ENCODE results near the gene PTPRN2. TPM values are rescaled to one million over a fixed set of nuclear protein-coding genes. Genes with fewer than 3 reads are reported as not detected.

Gene PTPRN2
- total and polyA plus RNA-seq, 2 donors = 1.7 to 1.9 TPM

- Histone ChIP-seq H3K27ac (ENCODE audit: low read depth in 1 of 2, low read length in 1 of 2) (no peak overlapping the region), H3K36me3 (ENCODE audit: control insufficient read depth in 2 of 2, insufficient read depth in 2 of 2, low read length in 1 of 2) (no peaks in the 10 kb centered on the region), H3K9me3 (ENCODE audit: control insufficient read depth in 2 of 2, insufficient read depth in 1 of 2, low read length in 1 of 2) (peaks cover 13 to 50% of the 10 kb centered on the region in 2 donors), H3K4me1 (ENCODE audit: control insufficient read depth in 2 of 2, insufficient read depth in 2 of 2, low read length in 2 of 2) (no peaks in the 10 kb centered on the region), H3K27me3 (ENCODE audit: control insufficient read depth in 2 of 2, insufficient read depth in 1 of 2, low read length in 1 of 2) (no peaks in the 10 kb centered on the region), H3K4me3 (ENCODE audit: low read length in 2 of 2) (no peak overlapping the region)
- WGBS = 85% methylated on average over 34 of the region's 34 CpGs
- no peak for DNase-seq (ENCODE audit: low read depth in 6 of 9, low spot score in 9 of 9)
Observed at GRCh38 chr7:158252837-158253669, 334.6 kb downstream of the PTPRN2 start.

- no peak for DNase-seq (ENCODE audit: low read depth in 6 of 9, low spot score in 9 of 9)
- Histone ChIP-seq H3K4me3 (ENCODE audit: low read length in 2 of 2) (no peak overlapping the region), H3K27ac (ENCODE audit: low read depth in 1 of 2, low read length in 1 of 2) (no peak overlapping the region), H3K9me3 (ENCODE audit: control insufficient read depth in 2 of 2, insufficient read depth in 1 of 2, low read length in 1 of 2) (peaks cover 12 to 50% of the 10 kb centered on the region in 2 donors), H3K36me3 (ENCODE audit: control insufficient read depth in 2 of 2, insufficient read depth in 2 of 2, low read length in 1 of 2) (no peaks in the 10 kb centered on the region), H3K4me1 (ENCODE audit: control insufficient read depth in 2 of 2, insufficient read depth in 2 of 2, low read length in 2 of 2) (no peaks in the 10 kb centered on the region), H3K27me3 (ENCODE audit: control insufficient read depth in 2 of 2, insufficient read depth in 1 of 2, low read length in 1 of 2) (no peaks in the 10 kb centered on the region)
- WGBS = 91% methylated on average over 23 of the region's 23 CpGs
Observed at GRCh38 chr7:158252081-158252836, 335.4 kb downstream of the PTPRN2 start.

GRCh38 chr7:158251061-158251965 is 336.3 kb downstream of the PTPRN2 start:
- 88% methylated on average over 18 of the region's 18 CpGs for WGBS
- Histone ChIP-seq H3K9me3 (ENCODE audit: control insufficient read depth in 2 of 2, insufficient read depth in 1 of 2, low read length in 1 of 2) (peaks cover 12 to 54% of the 10 kb centered on the region in 2 donors), H3K27me3 (ENCODE audit: control insufficient read depth in 2 of 2, insufficient read depth in 1 of 2, low read length in 1 of 2) (no peaks in the 10 kb centered on the region), H3K27ac (ENCODE audit: low read depth in 1 of 2, low read length in 1 of 2) (no peak overlapping the region), H3K36me3 (ENCODE audit: control insufficient read depth in 2 of 2, insufficient read depth in 2 of 2, low read length in 1 of 2) (no peaks in the 10 kb centered on the region), H3K4me3 (ENCODE audit: low read length in 2 of 2) (no peak overlapping the region), H3K4me1 (ENCODE audit: control insufficient read depth in 2 of 2, insufficient read depth in 2 of 2, low read length in 2 of 2) (no peaks in the 10 kb centered on the region)
- DNase-seq (ENCODE audit: low read depth in 6 of 9, low spot score in 9 of 9) = no peak

- Histone ChIP-seq H3K27me3 (ENCODE audit: control insufficient read depth in 2 of 2, insufficient read depth in 1 of 2, low read length in 1 of 2) (no peaks in the 10 kb centered on the region), H3K4me3 (ENCODE audit: low read length in 2 of 2) (no peak overlapping the region), H3K9me3 (ENCODE audit: control insufficient read depth in 2 of 2, insufficient read depth in 1 of 2, low read length in 1 of 2) (peaks cover 13 to 53% of the 10 kb centered on the region in 2 donors), H3K27ac (ENCODE audit: low read depth in 1 of 2, low read length in 1 of 2) (no peak overlapping the region), H3K4me1 (ENCODE audit: control insufficient read depth in 2 of 2, insufficient read depth in 2 of 2, low read length in 2 of 2) (no peaks in the 10 kb centered on the region), H3K36me3 (ENCODE audit: control insufficient read depth in 2 of 2, insufficient read depth in 2 of 2, low read length in 1 of 2) (no peaks in the 10 kb centered on the region)
- DNase-seq (ENCODE audit: low read depth in 6 of 9, low spot score in 9 of 9) = no peak
- 89% methylated on average over 9 of the region's 9 CpGs for WGBS
Observed at GRCh38 chr7:158249692-158250091, 337.9 kb downstream of the PTPRN2 start.

GRCh38 chr7:158248816-158249215 is 338.8 kb downstream of the PTPRN2 start:
- Histone ChIP-seq H3K36me3 (ENCODE audit: control insufficient read depth in 2 of 2, insufficient read depth in 2 of 2, low read length in 1 of 2) (no peaks in the 10 kb centered on the region), H3K27ac (ENCODE audit: low read depth in 1 of 2, low read length in 1 of 2) (no peak overlapping the region), H3K9me3 (ENCODE audit: control insufficient read depth in 2 of 2, insufficient read depth in 1 of 2, low read length in 1 of 2) (peaks cover 13 to 57% of the 10 kb centered on the region in 2 donors), H3K4me1 (ENCODE audit: control insufficient read depth in 2 of 2, insufficient read depth in 2 of 2, low read length in 2 of 2) (no peaks in the 10 kb centered on the region), H3K27me3 (ENCODE audit: control insufficient read depth in 2 of 2, insufficient read depth in 1 of 2, low read length in 1 of 2) (no peaks in the 10 kb centered on the region), H3K4me3 (ENCODE audit: low read length in 2 of 2) (no peak overlapping the region)
- 88% methylated on average over 10 of the region's 10 CpGs for WGBS
- DNase-seq (ENCODE audit: low read depth in 6 of 9, low spot score in 9 of 9) = no peak

- no peak overlapping the region for H3K27ac ChIP-seq (ENCODE audit: low read depth in 1 of 2, low read length in 1 of 2)
- H3K36me3 ChIP-seq (ENCODE audit: control insufficient read depth in 2 of 2, insufficient read depth in 2 of 2, low read length in 1 of 2) = no peaks in the 10 kb centered on the region
- no peaks in the 10 kb centered on the region for H3K4me1 ChIP-seq (ENCODE audit: control insufficient read depth in 2 of 2, insufficient read depth in 2 of 2, low read length in 2 of 2)
- DNase-seq (ENCODE audit: low read depth in 6 of 9, low spot score in 9 of 9) = no peak
- peaks cover 12 to 53% of the 10 kb centered on the region in 2 donors for H3K9me3 ChIP-seq (ENCODE audit: control insufficient read depth in 2 of 2, insufficient read depth in 1 of 2, low read length in 1 of 2)
- 91% methylated on average over 14 of the region's 14 CpGs for WGBS
- H3K27me3 ChIP-seq (ENCODE audit: control insufficient read depth in 2 of 2, insufficient read depth in 1 of 2, low read length in 1 of 2) = no peaks in the 10 kb centered on the region
- H3K4me3 ChIP-seq (ENCODE audit: low read length in 2 of 2) = no peak overlapping the region
Observed at GRCh38 chr7:158247758-158248487, 339.7 kb downstream of the PTPRN2 start.

GRCh38 chr7:158246960-158247673 is 340.5 kb downstream of the PTPRN2 start:
- Histone ChIP-seq H3K27me3 (ENCODE audit: control insufficient read depth in 2 of 2, insufficient read depth in 1 of 2, low read length in 1 of 2) (no peaks in the 10 kb centered on the region), H3K4me1 (ENCODE audit: control insufficient read depth in 2 of 2, insufficient read depth in 2 of 2, low read length in 2 of 2) (no peaks in the 10 kb centered on the region), H3K4me3 (ENCODE audit: low read length in 2 of 2) (no peak overlapping the region), H3K27ac (ENCODE audit: low read depth in 1 of 2, low read length in 1 of 2) (no peak overlapping the region), H3K9me3 (ENCODE audit: control insufficient read depth in 2 of 2, insufficient read depth in 1 of 2, low read length in 1 of 2) (peaks cover 10 to 45% of the 10 kb centered on the region in 2 donors), H3K36me3 (ENCODE audit: control insufficient read depth in 2 of 2, insufficient read depth in 2 of 2, low read length in 1 of 2) (no peaks in the 10 kb centered on the region)
- 90% methylated on average over 28 of the region's 28 CpGs for WGBS
- no peak for DNase-seq (ENCODE audit: low read depth in 6 of 9, low spot score in 9 of 9)

Measured in thymus (tissue), 11 donors.